ENCODE measurements around the gene LSS. TPM values are rescaled to one million over a fixed set of nuclear protein-coding genes. Genes with fewer than 3 reads are reported as not detected.

LSS gene
- total and polyA plus RNA-seq, 2 of the 8 experiments (the other 6 are each of a cell fraction or from before 2014, with no cell fraction given), result 96.1 to 123 TPM

- Histone ChIP-seq H3K23ac (ENCODE audit: insufficient read length) (no peak overlapping the region), H3K79me2 (ENCODE audit: control insufficient read depth in 1 of 2, insufficient read depth in 2 of 2, low read length in 2 of 2) (peaks cover 0 to 2% of the 10 kb centered on the region in 2 experiments; a peak in 1 of 4 replicates), H3K9ac (replicated peaks in 1 of 4; ENCODE audit: extremely low read depth in 1 of 4, low read depth in 3 of 4, low read length in 3 of 4) (no peak overlapping the region), H4K20me1 (replicated peaks in 1 of 2; ENCODE audit: control insufficient read depth in 1 of 2, insufficient read depth in 2 of 2, low read length in 2 of 2) (peaks cover 7 to 29% of the 10 kb centered on the region in 2 experiments), H4K8ac (ENCODE audit: extremely low read depth, insufficient read depth, low read length) (no peak overlapping the region), H3K23me2 (ENCODE audit: low read depth, low read length) (no peaks in the 10 kb centered on the region), H3K79me1 (ENCODE audit: low read depth, low read length) (peaks cover 9% of the 10 kb centered on the region; the same call in 1 of the 2 replicates), H3K36me3 (ENCODE audit: control insufficient read depth in 2 of 4, insufficient read depth in 4 of 4, low read length in 3 of 4) (peaks cover 0 to 17% (median 7%) of the 10 kb centered on the region in 4 experiments), H3K9me3 (ENCODE audit: insufficient read depth in 2 of 2, low read depth in 1 of 2, low read length in 1 of 2) (no peaks in the 10 kb centered on the region), H2BK5ac (ENCODE audit: low read depth, low read length) (no peak overlapping the region), H2BK120ac (replicated peaks; ENCODE audit: low read depth, low read length) (no peak overlapping the region), H3K4me2 (ENCODE audit: insufficient read depth in 1 of 2, low read depth in 2 of 2, low read length in 2 of 2) (no peak overlapping the region), H2AK5ac (ENCODE audit: low read depth, low read length) (no peak overlapping the region), H2BK12ac (ENCODE audit: low read depth, low read length) (no peak overlapping the region), H3K27me3 (replicated peaks in 1 of 4; ENCODE audit: control insufficient read depth in 3 of 4, extremely low read depth in 1 of 4, insufficient read depth in 3 of 4, low read length in 3 of 4) (no peaks in the 10 kb centered on the region), H2AFZ (ENCODE audit: low read length) (no peak overlapping the region), H3K27ac (ENCODE audit: low read depth, low read length) (no peak overlapping the region), H3K14ac (ENCODE audit: insufficient read length) (no peak overlapping the region), H3K4ac (replicated peaks; ENCODE audit: insufficient read length, low read depth, low read length) (no peak overlapping the region), H2BK15ac (ENCODE audit: low read length) (no peak overlapping the region), H3K18ac (ENCODE audit: extremely low read depth, low read length) (no peak overlapping the region), H4K5ac (ENCODE audit: insufficient read length, low read depth, low read length) (no peak overlapping the region), H3K4me3 (ENCODE audit: extremely low read depth in 1 of 4, insufficient read depth in 2 of 4, low read depth in 3 of 4, low read length in 4 of 4) (no peak overlapping the region), H2BK20ac (ENCODE audit: low read length) (no peak overlapping the region), H4K91ac (replicated peaks; ENCODE audit: insufficient read length, low read length) (no peak overlapping the region), H3K56ac (replicated peaks; ENCODE audit: insufficient read length, low read depth, low read length) (no peak overlapping the region), H3K4me1 (replicated peaks in 1 of 4; ENCODE audit: control insufficient read depth in 3 of 4, insufficient read depth in 4 of 4, low read length in 3 of 4) (no peaks in the 10 kb centered on the region)
- CTCF ChIA-PET (ENCODE audit: partially characterized antibody), result no interaction called here
- WGBS, 2 experiments (ENCODE audit: extremely low coverage in 1 of 2, insufficient coverage in 1 of 2, insufficient read length in 1 of 2, insufficient replicate concordance in 2 of 2, low coverage in 1 of 2, low lambda C conversion rate in 2 of 2, missing lambda C conversion rate in 1 of 2), result 92% methylated on average over 15 of the region's 15 CpGs; no CpG with 5 or more reads in 1 of the 2 experiments
- TF ChIP-seq RXRA (IDR thresholded peaks at IDR 0.05; ENCODE audit: insufficient read depth, low read depth, low read length) (no peak), BACH1 (IDR thresholded peaks at IDR 0.05; ENCODE audit: low read length) (no peak), TAF1 (IDR thresholded peaks at IDR 0.05; ENCODE audit: low read depth, low read length) (no peak), KDM5A (IDR thresholded peaks at IDR 0.05; ENCODE audit: low read length) (no peak), JUN (IDR thresholded peaks at IDR 0.05; ENCODE audit: low read depth, low read length) (no peak), TBP (IDR thresholded peaks at IDR 0.05; ENCODE audit: low read depth, low read length) (no peak), HDAC2 (IDR thresholded peaks at IDR 0.05; ENCODE audit: borderline replicate concordance in 1 of 2, low read depth in 2 of 2, low read length in 2 of 2) (no peak)
- no peak for DNase-seq (ENCODE audit: low read depth in 1 of 2, low spot score in 2 of 2)
- POLR2A ChIA-PET (ENCODE audit: partially characterized antibody), result no interaction called here
- no peak for FAIRE-seq
Measured at GRCh38 chr21:46213620-46214286, 14.8 kb downstream of the LSS start.

Data from H1 (cell line).